GM12892 (cell line): ENCODE measurements around the gene KCTD12.
"Not testable (repeated sequence)": the region's sequence is repeated elsewhere in the genome, so short reads cannot be mapped to it uniquely, and the experiment has no call there.

Experiments
- DNase-seq: peaks from one replicate; pipeline ENCODE4 v3.0.0; 2011; ENCODE audit not compliant: insufficient read length
- FAIRE-seq: peaks from 2 replicates; lab custom pipeline; 2011; peaks lifted over from hg19 to GRCh38; lab: Jason Lieb, UNC
- POLR2A ChIP-seq: IDR thresholded peaks from 2 replicates; pipeline ENCODE4 v1.6.1; 2011; ENCODE audit warnings: low read depth, low read length, control low read depth
- POLR2AphosphoS5 ChIP-seq: IDR thresholded peaks from 2 replicates; pipeline ENCODE4 v1.6.1; 2011; ENCODE audit warnings: low read depth, low read length, control low read depth
- TAF1 ChIP-seq: IDR thresholded peaks from 2 replicates; pipeline ENCODE4 v1.6.1; 2011; ENCODE audit warnings: low read depth, mild to moderate bottlenecking, control low read depth, low read length, borderline replicate concordance

The KCTD12 gene

GRCh38 chr13:76903544-76904162 is 17.4 kb upstream of the KCTD12 start:
- no peak for DNase-seq
- FAIRE-seq = peak; percentile 76
- TF ChIP-seq POLR2A (no peak), POLR2AphosphoS5 (no peak), TAF1 (no peak)

GRCh38 chr13:76899066-76899465 is 12.9 kb upstream of the KCTD12 start:
- FAIRE-seq = not testable (repeated sequence)

GRCh38 chr13:76897171-76897570 is 11.0 kb upstream of the KCTD12 start:
- not testable (repeated sequence) for FAIRE-seq, DNase-seq

More at GRCh38 chr13:76899066-76899465, 12.9 kb upstream of the KCTD12 start:
- not testable (repeated sequence) for DNase-seq

GRCh38 chr13:76894401-76895110 is 8.4 kb upstream of the KCTD12 start:
- TF ChIP-seq POLR2AphosphoS5 (no peak), TAF1 (no peak), POLR2A (no peak)
- FAIRE-seq = peak; percentile 81
- no peak for DNase-seq

- FAIRE-seq = no peak
- no peak for TF ChIP-seq POLR2A
- TF ChIP-seq POLR2AphosphoS5 = no peak
- TF ChIP-seq TAF1 = no peak
- no peak for DNase-seq
Observed at GRCh38 chr13:76892488-76892887, 6.3 kb upstream of the KCTD12 start.

- TF ChIP-seq TAF1 (no peak), POLR2AphosphoS5 (no peak), POLR2A (no peak)
- FAIRE-seq (no peak), DNase-seq (no peak)
Observed at GRCh38 chr13:76890021-76890420, 3.8 kb upstream of the KCTD12 start.

GRCh38 chr13:76889254-76889653 is 3.0 kb upstream of the KCTD12 start:
- no peak for DNase-seq
- no peak for TF ChIP-seq POLR2A
- no peak for TF ChIP-seq TAF1
- no peak for TF ChIP-seq POLR2AphosphoS5
- FAIRE-seq = no peak

GRCh38 chr13:76888421-76888820 is 2.2 kb upstream of the KCTD12 start:
- FAIRE-seq = no peak
- TF ChIP-seq POLR2AphosphoS5 (no peak), POLR2A (no peak), TAF1 (no peak)
- no peak for DNase-seq

- no peak for TF ChIP-seq POLR2A
- TF ChIP-seq POLR2AphosphoS5 = no peak
- TF ChIP-seq TAF1 = no peak
- DNase-seq (no peak), FAIRE-seq (peak; percentile 27)
Observed at GRCh38 chr13:76887076-76887563, 915 bp upstream of the KCTD12 start.

- no peak for TF ChIP-seq POLR2AphosphoS5
- TF ChIP-seq POLR2A = no peak
- TF ChIP-seq TAF1 = no peak
- DNase-seq (no peak), FAIRE-seq (no peak)
Observed at GRCh38 chr13:76886005-76886291, 257 bp downstream of the KCTD12 start.

- TF ChIP-seq POLR2AphosphoS5 (no peak), TAF1 (no peak), POLR2A (peak; percentile 49; the same call in 1 of the 2 replicates)
- DNase-seq = peak; percentile 39
- peak; percentile 92 for FAIRE-seq
Observed at GRCh38 chr13:76885203-76886004, 801 bp downstream of the KCTD12 start.

- DNase-seq (no peak), FAIRE-seq (no peak)
- no peak for TF ChIP-seq POLR2A
- no peak for TF ChIP-seq TAF1
- TF ChIP-seq POLR2AphosphoS5 = no peak
Observed at GRCh38 chr13:76884907-76885202, 1.4 kb downstream of the KCTD12 start.
